A673 (cell line): ENCODE results near the gene ZFP36. TPM values are rescaled to one million over a fixed set of nuclear protein-coding genes. Genes with fewer than 3 reads are reported as not detected.

Experiments used
- BruUV-seq: library from RNA; stranded (reverse); fragments of 400-500 nt; replicated peaks from 2 replicates; lab custom pipeline; 2021; lab: Mats Ljungman, UMichigan
- CTCF ChIA-PET: fragments of 300-600 bp; sonication (Branson Sonifier 250); formaldehyde crosslinking; loops from one replicate; lab custom pipeline; 2022; ENCODE audit warnings: antibody characterized with exemption; lab: Charles Lee
- POLR2A ChIA-PET: fragments of 300-600 bp; sonication (Branson Sonifier 250); formaldehyde crosslinking; loops from one replicate; lab custom pipeline; 2022; ENCODE audit warnings: antibody characterized with exemption; ENCODE audit not compliant: low non-redundant PET; lab: Charles Lee
- DNase-seq: peaks from one replicate; pipeline ENCODE4 v3.0.0-alpha.2; 2015; ENCODE audit warnings: low spot score
- H3K27ac ChIP-seq: fragments of 200-600 bp; sonication (generic); 2 replicates; pipeline ENCODE4 v1.5.1; 2016; ENCODE audit warnings: mixed run types, low read depth, mild to moderate bottlenecking, mixed read lengths, antibody characterized with exemption, low read length; ENCODE audit not compliant: poor library complexity, severe bottlenecking
- H3K27me3 ChIP-seq: fragments of 200-600 bp; sonication (generic); replicated peaks from 2 replicates; pipeline ENCODE4 v1.6.1; 2017; ENCODE audit warnings: mixed run types, low read depth, mild to moderate bottlenecking, mixed read lengths, antibody characterized with exemption, low read length; ENCODE audit not compliant: insufficient read depth, poor library complexity
- H3K36me3 ChIP-seq: fragments of 200-600 bp; sonication (generic); 2 replicates; pipeline ENCODE4 v1.6.1; 2016; ENCODE audit warnings: mixed run types, mild to moderate bottlenecking, mixed read lengths, antibody characterized with exemption, low read length; ENCODE audit not compliant: insufficient read depth, poor library complexity, severe bottlenecking
- H3K4me1 ChIP-seq: fragments of 200-600 bp; sonication (generic); 2 replicates; pipeline ENCODE4 v1.6.1; 2017; ENCODE audit warnings: mixed run types, mild to moderate bottlenecking, mixed read lengths, antibody characterized with exemption, low read length; ENCODE audit not compliant: insufficient read depth, poor library complexity, severe bottlenecking
- H3K4me3 ChIP-seq: fragments of 200-600 bp; sonication (generic); 2 replicates; pipeline ENCODE4 v1.5.1; 2016; ENCODE audit warnings: low read depth, mixed run types, mild to moderate bottlenecking, mixed read lengths, low read length; ENCODE audit not compliant: poor library complexity, severe bottlenecking
- H3K9me3 ChIP-seq: fragments of 200-600 bp; sonication (generic); 2 replicates; pipeline ENCODE4 v1.6.1; 2016; ENCODE audit warnings: mixed run types, low read depth, mild to moderate bottlenecking, mixed read lengths, antibody characterized with exemption, low read length; ENCODE audit not compliant: poor library complexity, severe bottlenecking
- EZH2 ChIP-seq: fragments of 200-600 bp; sonication (generic); IDR thresholded peaks from 2 replicates; pipeline ENCODE4 v1.6.1; 2017; ENCODE audit warnings: borderline replicate concordance, low read depth, mild to moderate bottlenecking, mixed read lengths, antibody characterized with exemption, low read length; ENCODE audit not compliant: poor library complexity, severe bottlenecking
- intact Hi-C: fragments of 100-400 bp; cut with micrococcal nuclease; formaldehyde crosslinking; loops from one replicate; pipeline ENCODE4 v1.10.0; 2022; ENCODE audit not compliant: unreplicated experiment
- total RNA-seq: library from RNA; stranded (reverse); gene quantifications from 2 replicates; pipeline ENCODE4 v1.2.3, GENCODE V29; 2021
- TF ChIP-seq, protein P1 (sequence below): fragments of 300-800, 200-600 bp; sonication (generic); conservative IDR thresholded peaks from 2 replicates; pipeline ENCODE4 v1.5.1; 2017; ENCODE audit warnings: low read depth, mild to moderate bottlenecking, antibody characterized with exemption, low read length, moderate library complexity, mixed read lengths

ZFP36 gene
- total RNA-seq, 1 experiment from 2014 or later, result 7.1 TPM

GRCh38 chr19:39369200-39369599, 37.4 kb upstream of the ZFP36 start:
- no peak overlapping the region for H3K27ac ChIP-seq
- no peak overlapping the region for H3K4me3 ChIP-seq
- TF ChIP-seq, protein P1, sequence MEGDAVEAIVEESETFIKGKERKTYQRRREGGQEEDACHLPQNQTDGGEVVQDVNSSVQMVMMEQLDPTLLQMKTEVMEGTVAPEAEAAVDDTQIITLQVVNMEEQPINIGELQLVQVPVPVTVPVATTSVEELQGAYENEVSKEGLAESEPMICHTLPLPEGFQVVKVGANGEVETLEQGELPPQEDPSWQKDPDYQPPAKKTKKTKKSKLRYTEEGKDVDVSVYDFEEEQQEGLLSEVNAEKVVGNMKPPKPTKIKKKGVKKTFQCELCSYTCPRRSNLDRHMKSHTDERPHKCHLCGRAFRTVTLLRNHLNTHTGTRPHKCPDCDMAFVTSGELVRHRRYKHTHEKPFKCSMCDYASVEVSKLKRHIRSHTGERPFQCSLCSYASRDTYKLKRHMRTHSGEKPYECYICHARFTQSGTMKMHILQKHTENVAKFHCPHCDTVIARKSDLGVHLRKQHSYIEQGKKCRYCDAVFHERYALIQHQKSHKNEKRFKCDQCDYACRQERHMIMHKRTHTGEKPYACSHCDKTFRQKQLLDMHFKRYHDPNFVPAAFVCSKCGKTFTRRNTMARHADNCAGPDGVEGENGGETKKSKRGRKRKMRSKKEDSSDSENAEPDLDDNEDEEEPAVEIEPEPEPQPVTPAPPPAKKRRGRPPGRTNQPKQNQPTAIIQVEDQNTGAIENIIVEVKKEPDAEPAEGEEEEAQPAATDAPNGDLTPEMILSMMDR, result no peak
- TF ChIP-seq EZH2, result no peak
- H3K4me1 ChIP-seq, result peaks cover 13% of the 10 kb centered on the region
- POLR2A ChIA-PET, result no interaction called here
- H3K36me3 ChIP-seq, result peaks cover 41% of the 10 kb centered on the region
- CTCF ChIA-PET, result no interaction called here
- DNase-seq, result no peak
- BruUV-seq, result no TSS peak
- intact Hi-C loops, result no loop called here
- H3K9me3 ChIP-seq, result no peaks in the 10 kb centered on the region
- H3K27me3 ChIP-seq, result no peaks in the 10 kb centered on the region

DNA sequence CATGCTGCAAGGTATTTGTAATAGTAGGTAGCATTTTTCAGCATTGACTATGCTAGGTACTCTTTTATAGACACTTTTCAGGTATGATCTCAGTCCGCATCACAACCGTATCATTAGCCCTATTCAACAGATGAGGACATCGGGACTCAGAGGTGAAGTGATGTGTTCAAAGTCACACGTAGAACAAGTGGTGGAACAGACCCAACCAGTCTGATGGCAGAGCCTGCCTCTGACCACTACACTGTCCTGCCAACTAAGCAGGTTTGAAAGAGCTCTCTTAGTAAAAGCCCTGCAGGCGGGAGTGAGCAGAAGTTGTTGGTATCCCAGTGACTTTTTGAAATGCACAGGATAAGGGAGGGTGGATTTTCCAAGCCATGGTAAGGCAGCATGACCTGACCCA, 35.9 kb upstream of the ZFP36 start:
- DNase-seq, result no peak
- no peaks in the 10 kb centered on the region for H3K9me3 ChIP-seq
- no peak overlapping the region for H3K4me3 ChIP-seq
- H3K36me3 ChIP-seq, result peaks cover 39% of the 10 kb centered on the region
- ChIA-PET CTCF (no interaction called here), POLR2A (no interaction called here)
- H3K27me3 ChIP-seq, result no peaks in the 10 kb centered on the region
- H3K4me1 ChIP-seq, result peaks cover 12% of the 10 kb centered on the region
- H3K27ac ChIP-seq, result no peak overlapping the region
- intact Hi-C loops, result no loop called here
- no TSS peak for BruUV-seq
- TF ChIP-seq EZH2, result no peak
- TF ChIP-seq, protein P1, result no peak

DNA sequence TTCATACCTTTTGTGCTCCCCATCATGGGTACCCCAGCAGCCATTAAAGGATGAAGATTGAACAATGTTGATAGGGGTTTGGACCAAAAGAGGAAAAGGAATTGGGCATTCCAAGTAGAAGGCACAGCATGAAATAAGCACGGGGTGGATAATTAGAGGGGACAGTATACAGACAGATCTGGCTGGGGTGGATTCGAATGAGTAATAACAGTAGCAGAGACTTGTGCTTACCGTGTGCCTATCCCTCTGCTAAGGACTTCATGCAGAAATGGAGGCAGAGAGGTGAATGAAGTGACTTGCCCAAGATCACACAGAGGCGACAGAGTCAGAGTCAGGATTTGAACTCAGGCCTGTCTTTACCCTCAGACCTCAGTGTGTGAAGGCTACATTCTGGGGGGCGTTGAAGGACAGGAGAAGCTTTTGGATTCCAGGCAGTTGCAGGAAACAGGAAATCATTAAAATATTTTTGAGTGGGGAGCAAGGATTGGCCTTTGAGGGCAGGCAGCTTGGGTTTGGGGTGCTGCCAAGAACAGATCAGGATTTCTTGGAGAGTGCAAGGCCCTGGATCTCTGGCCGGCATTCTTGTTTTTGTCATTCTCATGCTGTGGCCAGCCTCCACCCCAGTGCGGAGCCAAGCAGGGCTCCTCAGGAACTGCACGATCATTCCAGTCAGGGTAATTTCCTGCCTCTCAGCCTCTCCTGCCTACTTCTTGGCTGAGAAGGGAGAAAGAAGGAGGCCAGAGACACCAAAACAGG, 34.4 kb upstream of the ZFP36 start:
- POLR2A ChIA-PET, result interaction anchor here (0.5 kb wide), 1 partner anchor 64 kb away, joined by 3 read pairs; the partner anchor contains the start of gene RPS16
- DNase-seq, result peak; percentile 80
- Histone ChIP-seq H3K36me3 (peaks cover 52% of the 10 kb centered on the region), H3K9me3 (no peaks in the 10 kb centered on the region), H3K4me1 (peaks cover 12% of the 10 kb centered on the region), H3K27me3 (no peaks in the 10 kb centered on the region), H3K4me3 (no peak overlapping the region), H3K27ac (peak overlapping the region; percentile 85)
- CTCF ChIA-PET, result no interaction called here
- BruUV-seq, result no TSS peak
- intact Hi-C loops, result no loop called here
- TF ChIP-seq EZH2, result no peak
- TF ChIP-seq, protein P1, result no peak
